OCI-LY1 (cell line): Measurements from ENCODE around the gene GIGYF2.
"Not testable (repeated sequence)": the region's sequence is repeated elsewhere in the genome, so short reads cannot be mapped to it uniquely, and the experiment has no call there.

ENCODE experiments used
- H2AFZ ChIP-seq: fragments of 200-600 bp; sonication (generic), shearing (Covaris generic); 2 replicates; pipeline ENCODE4 v1.6.0; 2014; ENCODE audit warnings: antibody characterized with exemption, mild to moderate bottlenecking, low read length
- H3F3A ChIP-seq: fragments of 200-600 bp; sonication (generic), shearing (Covaris generic); 2 replicates; pipeline ENCODE4 v1.6.0; 2014; ENCODE audit warnings: mild to moderate bottlenecking, antibody characterized with exemption, low read length, moderate library complexity; ENCODE audit not compliant: insufficient read depth
- H3K27ac ChIP-seq: fragments of 200-600 bp; sonication (generic); 2 replicates; pipeline ENCODE4 v1.5.1; 2014; ENCODE audit warnings: low read length, mixed run types, mild to moderate bottlenecking, low read depth; ENCODE audit not compliant: poor library complexity, severe bottlenecking
- H3K27me3 ChIP-seq: fragments of 200-600 bp; sonication (generic); 2 replicates; pipeline ENCODE4 v1.6.0; 2014; ENCODE audit warnings: antibody characterized with exemption, mild to moderate bottlenecking, low read length, moderate library complexity; ENCODE audit not compliant: insufficient read depth
- H3K36me3 ChIP-seq: fragments of 200-600 bp; sonication (generic); 2 replicates; pipeline ENCODE4 v1.6.1; 2014; ENCODE audit warnings: mild to moderate bottlenecking, antibody characterized with exemption, low read length, moderate library complexity, mixed read lengths; ENCODE audit not compliant: insufficient read depth
- H3K4me1 ChIP-seq: fragments of 200-600 bp; sonication (generic); 2 replicates; pipeline ENCODE4 v1.5.1; 2014; ENCODE audit warnings: mild to moderate bottlenecking, low read length, moderate library complexity; ENCODE audit not compliant: insufficient read depth, severe bottlenecking
- H3K4me2 ChIP-seq: fragments of 200-600 bp; sonication (generic), shearing (Covaris generic); 2 replicates; pipeline ENCODE4 v1.6.1; 2014; ENCODE audit warnings: low read length
- H3K4me3 ChIP-seq: fragments of 200-600 bp; sonication (generic); 2 replicates; pipeline ENCODE4 v1.5.1; 2014; ENCODE audit warnings: low read length, low read depth, mild to moderate bottlenecking, mixed read lengths; ENCODE audit not compliant: poor library complexity, severe bottlenecking
- H3K79me2 ChIP-seq: fragments of 200-600 bp; shearing (Covaris generic); 2 replicates; pipeline ENCODE4 v1.6.1; 2016; ENCODE audit warnings: mixed run types, low read length, mixed read lengths; ENCODE audit not compliant: insufficient read depth
- H3K9ac ChIP-seq: fragments of 200-600 bp; sonication (generic), shearing (Covaris generic); 2 replicates; pipeline ENCODE4 v1.6.1; 2014; ENCODE audit warnings: mild to moderate bottlenecking, low read length, mixed read lengths
- H3K9me2 ChIP-seq: fragments of 200-600 bp; sonication (generic), shearing (Covaris generic); 2 replicates; pipeline ENCODE4 v1.6.1; 2014; ENCODE audit warnings: low read depth, mild to moderate bottlenecking, low read length, mixed read lengths
- H3K9me3 ChIP-seq: fragments of 200-600 bp; shearing (Covaris generic); 2 replicates; pipeline ENCODE4 v1.6.1; 2014; ENCODE audit warnings: low read length, mixed read lengths
- H4K20me1 ChIP-seq: fragments of 200-600 bp; sonication (generic), shearing (Covaris generic); 2 replicates; pipeline ENCODE4 v1.6.0; 2016; ENCODE audit warnings: mild to moderate bottlenecking, low read length; ENCODE audit not compliant: insufficient read depth
- EZH2 ChIP-seq: fragments of 200-600 bp; sonication (generic), shearing (Covaris generic); IDR thresholded peaks from 2 replicates; pipeline ENCODE4 v1.8.0; 2017; ENCODE audit warnings: borderline replicate concordance, mixed run types, mild to moderate bottlenecking, antibody characterized with exemption, low read length, moderate library complexity, mixed read lengths
- TF ChIP-seq, protein P1 (sequence below): fragments of 200-600 bp; sonication (generic), shearing (Covaris generic); IDR thresholded peaks from 2 replicates; pipeline ENCODE4 v1.5.1; 2017; ENCODE audit warnings: mild to moderate bottlenecking, antibody characterized with exemption, low read length, moderate library complexity, mixed read lengths

Gene GIGYF2

GRCh38 chr2:232687382-232688160 is 9.6 kb upstream of the GIGYF2 start:
- Histone ChIP-seq H3K9me3 (no peaks in the 10 kb centered on the region), H3K27me3 (no peaks in the 10 kb centered on the region; the same call in none of the 2 replicates), H3K4me3 (no peak overlapping the region), H2AFZ (no peak overlapping the region), H3K9me2 (no peaks in the 10 kb centered on the region), H3K4me1 (no peaks in the 10 kb centered on the region), H3K79me2 (no peaks in the 10 kb centered on the region), H3K4me2 (no peak overlapping the region), H4K20me1 (no peaks in the 10 kb centered on the region), H3K27ac (no peak overlapping the region), H3K9ac (no peak overlapping the region), H3F3A (no peaks in the 10 kb centered on the region), H3K36me3 (no peaks in the 10 kb centered on the region)
- TF ChIP-seq EZH2: no peak
- TF ChIP-seq, protein P1, sequence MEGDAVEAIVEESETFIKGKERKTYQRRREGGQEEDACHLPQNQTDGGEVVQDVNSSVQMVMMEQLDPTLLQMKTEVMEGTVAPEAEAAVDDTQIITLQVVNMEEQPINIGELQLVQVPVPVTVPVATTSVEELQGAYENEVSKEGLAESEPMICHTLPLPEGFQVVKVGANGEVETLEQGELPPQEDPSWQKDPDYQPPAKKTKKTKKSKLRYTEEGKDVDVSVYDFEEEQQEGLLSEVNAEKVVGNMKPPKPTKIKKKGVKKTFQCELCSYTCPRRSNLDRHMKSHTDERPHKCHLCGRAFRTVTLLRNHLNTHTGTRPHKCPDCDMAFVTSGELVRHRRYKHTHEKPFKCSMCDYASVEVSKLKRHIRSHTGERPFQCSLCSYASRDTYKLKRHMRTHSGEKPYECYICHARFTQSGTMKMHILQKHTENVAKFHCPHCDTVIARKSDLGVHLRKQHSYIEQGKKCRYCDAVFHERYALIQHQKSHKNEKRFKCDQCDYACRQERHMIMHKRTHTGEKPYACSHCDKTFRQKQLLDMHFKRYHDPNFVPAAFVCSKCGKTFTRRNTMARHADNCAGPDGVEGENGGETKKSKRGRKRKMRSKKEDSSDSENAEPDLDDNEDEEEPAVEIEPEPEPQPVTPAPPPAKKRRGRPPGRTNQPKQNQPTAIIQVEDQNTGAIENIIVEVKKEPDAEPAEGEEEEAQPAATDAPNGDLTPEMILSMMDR: no peak

DNA sequence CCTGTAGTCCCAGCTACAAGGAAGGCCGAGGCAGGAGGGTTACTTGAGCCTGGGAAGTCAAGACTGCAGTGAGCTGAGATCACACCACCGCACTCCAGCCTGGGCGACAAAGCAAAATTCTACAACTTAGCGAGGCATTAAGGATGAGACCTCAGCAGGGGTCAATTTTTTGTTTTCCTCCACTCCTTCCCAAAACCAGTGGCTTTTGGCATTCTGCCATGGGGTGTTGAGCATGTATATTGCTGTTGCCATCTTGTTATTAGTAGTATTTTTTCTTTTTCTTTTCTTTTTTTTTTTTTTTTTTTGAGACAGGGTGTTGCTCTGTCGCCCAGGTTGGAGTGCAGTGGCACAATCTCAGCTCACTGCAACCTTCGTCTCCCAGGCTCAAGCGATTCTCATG is 8.9 kb upstream of the GIGYF2 start:
- no peaks in the 10 kb centered on the region for H3K9me2 ChIP-seq
- H3K9me3 ChIP-seq: no peaks in the 10 kb centered on the region
- H3K4me1 ChIP-seq: no peaks in the 10 kb centered on the region
- no peak overlapping the region for H3K4me3 ChIP-seq
- H3K27ac ChIP-seq: no peak overlapping the region
- H3K79me2 ChIP-seq: no peaks in the 10 kb centered on the region
- H3K36me3 ChIP-seq: no peaks in the 10 kb centered on the region
- no peak for TF ChIP-seq EZH2
- TF ChIP-seq, protein P1: no peak
- no peaks in the 10 kb centered on the region for H3F3A ChIP-seq
- no peaks in the 10 kb centered on the region for H4K20me1 ChIP-seq
- H2AFZ ChIP-seq: no peak overlapping the region
- H3K4me2 ChIP-seq: no peak overlapping the region
- no peak overlapping the region for H3K9ac ChIP-seq
- H3K27me3 ChIP-seq: no peaks in the 10 kb centered on the region; the same call in none of the 2 replicates

DNA sequence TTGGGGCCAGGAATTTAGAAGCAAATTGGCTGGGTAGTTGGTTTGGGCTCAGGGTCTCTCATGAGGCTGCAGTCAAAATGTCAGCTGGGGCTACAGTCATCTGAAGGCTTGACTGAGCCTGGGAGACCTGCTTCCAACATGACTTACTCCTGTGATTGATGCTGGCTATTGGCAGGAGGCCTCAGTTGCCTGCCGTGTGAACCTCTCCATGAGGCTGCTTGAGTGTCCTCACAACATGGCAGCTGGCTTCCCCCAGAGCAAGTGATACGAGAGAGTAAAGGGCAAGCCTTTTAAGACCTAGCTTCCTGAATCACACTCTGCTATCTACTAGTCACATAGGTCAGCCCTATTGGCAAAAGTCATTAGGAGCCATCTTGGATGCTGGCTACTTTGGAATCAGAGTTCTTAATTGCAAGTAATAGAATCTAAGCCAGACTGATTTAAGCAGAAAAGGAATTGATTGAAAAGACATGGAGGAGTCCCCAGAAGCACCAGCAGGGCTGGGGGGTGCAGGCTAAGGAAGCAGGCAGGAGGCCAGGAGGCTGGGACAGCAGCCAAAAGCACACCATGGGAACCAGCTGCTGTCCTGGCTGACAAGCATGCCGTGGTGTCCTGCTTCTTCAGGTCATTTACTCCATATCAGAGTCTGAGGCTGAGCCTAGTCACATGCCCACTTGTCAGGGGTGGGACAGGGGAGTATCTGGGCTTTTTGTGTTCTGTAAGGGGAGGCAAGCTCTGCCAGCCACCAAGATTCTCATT is 7.8 kb upstream of the GIGYF2 start:
- Histone ChIP-seq H3K4me2 (no peak overlapping the region), H3K9me3 (no peaks in the 10 kb centered on the region), H4K20me1 (no peaks in the 10 kb centered on the region), H3K4me3 (no peak overlapping the region), H3K9me2 (no peaks in the 10 kb centered on the region), H3K27me3 (no peaks in the 10 kb centered on the region; the same call in none of the 2 replicates), H3K36me3 (no peaks in the 10 kb centered on the region), H3F3A (no peaks in the 10 kb centered on the region), H3K79me2 (no peaks in the 10 kb centered on the region), H3K9ac (no peak overlapping the region), H3K27ac (no peak overlapping the region), H3K4me1 (no peaks in the 10 kb centered on the region), H2AFZ (no peak overlapping the region)
- TF ChIP-seq EZH2: no peak
- TF ChIP-seq, protein P1: no peak

GRCh38 chr2:232691117-232691516 is 6.0 kb upstream of the GIGYF2 start:
- H3K27ac ChIP-seq, H3K4me3 ChIP-seq: not testable (repeated sequence)

More at GRCh38 chr2:232691117-232691516, 6.0 kb upstream of the GIGYF2 start:
- H3K36me3 ChIP-seq, H3F3A ChIP-seq, H4K20me1 ChIP-seq, H2AFZ ChIP-seq, H3K9ac ChIP-seq, H3K4me1 ChIP-seq, H3K27me3 ChIP-seq, H3K9me3 ChIP-seq, H3K79me2 ChIP-seq, H3K4me2 ChIP-seq, H3K9me2 ChIP-seq: not testable (repeated sequence)
